OCI-LY3 (cell line): ENCODE data around the gene PLEKHA7.

Source experiments
- CTCF ChIP-seq: fragments of 200-600, 300-600 bp; sonication (generic); IDR thresholded peaks from 2 replicates; pipeline ENCODE4 v1.5.1; 2014; ENCODE audit warnings: antibody characterized with exemption, low read length, low read depth
- EZH2phosphoT487 ChIP-seq: fragments of 200-600 bp; shearing (Covaris generic); IDR thresholded peaks from 2 replicates; pipeline ENCODE4 v1.6.1; 2018; ENCODE audit warnings: antibody characterized with exemption, mixed run types, low read depth

- TF ChIP-seq CTCF (no peak), EZH2phosphoT487 (no peak)
Measured at GRCh38 chr11:17012179-17012578, 2.0 kb downstream of the PLEKHA7 start.
